Liver (tissue), 9 donors: ENCODE results near the gene GFRA1. TPM values are rescaled to one million over a fixed set of nuclear protein-coding genes. Genes with fewer than 3 reads are reported as not detected.

ENCODE experiments used
- DNase-seq: peaks from one replicate; pipeline ENCODE4 v3.0.0-alpha.2; 2017; ENCODE audit warnings: low spot score
- H3K27ac ChIP-seq, 2 donors: one replicate each; pipeline ENCODE4 v1.7.0; 2013; ENCODE audit warnings: inconsistent platforms in 2 of 2, low read length in 2 of 2, control low read depth in 1 of 2, low read depth in 1 of 2, mild to moderate bottlenecking in 1 of 2
- H3K27me3 ChIP-seq, 4 donors: one replicate each; pipeline versions ENCODE4 v1.6.1 to v1.7.0; 2013; ENCODE audit warnings: low read length in 3 of 4, inconsistent platforms in 1 of 4, mild to moderate bottlenecking in 1 of 4, moderate library complexity in 1 of 4; ENCODE audit not compliant: control insufficient read depth in 4 of 4, insufficient read depth in 4 of 4
- H3K36me3 ChIP-seq, 4 donors: one replicate each; pipeline versions ENCODE4 v1.6.1 to v1.7.0; 2013; ENCODE audit warnings: low read length in 3 of 4, mild to moderate bottlenecking in 3 of 4, low read depth in 1 of 4, moderate library complexity in 1 of 4; ENCODE audit not compliant: control insufficient read depth in 4 of 4, insufficient read depth in 3 of 4
- H3K4me1 ChIP-seq, 4 donors: one replicate each; pipeline versions ENCODE4 v1.6.1 to v1.7.0; 2013; ENCODE audit warnings: low read length in 3 of 4, mild to moderate bottlenecking in 3 of 4, moderate library complexity in 1 of 4; ENCODE audit not compliant: control insufficient read depth in 4 of 4, insufficient read depth in 4 of 4
- H3K4me3 ChIP-seq, 3 donors: one replicate each; pipeline versions ENCODE4 v1.6.1 to v1.7.0; 2013; ENCODE audit warnings: low read length in 3 of 3, control low read depth in 1 of 3, low read depth in 1 of 3, mild to moderate bottlenecking in 1 of 3
- H3K9ac ChIP-seq, 2 donors: one replicate each; pipeline ENCODE4 v1.7.0; 2013; ENCODE audit warnings: low read length in 2 of 2, mild to moderate bottlenecking in 2 of 2, moderate library complexity in 2 of 2, control low read depth in 1 of 2, low read depth in 1 of 2
- H3K9me3 ChIP-seq, 4 donors: one replicate each; pipeline versions ENCODE4 v1.6.1 to v1.7.0; 2013; ENCODE audit warnings: low read length in 3 of 4; ENCODE audit not compliant: control insufficient read depth in 4 of 4
- ATF3 ChIP-seq: IDR thresholded peaks from 2 replicates; pipeline ENCODE4 v1.6.1; 2016; ENCODE audit warnings: antibody characterized with exemption
- EGR1 ChIP-seq, 2 donors: IDR thresholded peaks; 2 replicates each; pipeline ENCODE4 v1.6.1; 2016 to 2018; ENCODE audit warnings: antibody characterized with exemption in 2 of 2, low read depth in 2 of 2
- FOXA1 ChIP-seq: IDR thresholded peaks from 2 replicates; pipeline ENCODE4 v1.6.1; 2016; ENCODE audit warnings: antibody characterized with exemption
- FOXA2 ChIP-seq: IDR thresholded peaks from 2 replicates; pipeline ENCODE4 v1.6.1; 2016; ENCODE audit warnings: antibody characterized with exemption
- GABPA ChIP-seq, 2 donors: IDR thresholded peaks in 1 of 2; conservative IDR thresholded peaks in 1 of 2; 2 replicates each; pipeline ENCODE4 v1.6.1; 2016; ENCODE audit warnings: antibody characterized with exemption in 2 of 2, mild to moderate bottlenecking in 1 of 2, moderate library complexity in 1 of 2
- HNF4A ChIP-seq, 2 donors: conservative IDR thresholded peaks; 2 replicates each; pipeline ENCODE4 v1.6.1; 2016; ENCODE audit warnings: antibody characterized with exemption in 2 of 2, mild to moderate bottlenecking in 2 of 2
- HNF4G ChIP-seq: IDR thresholded peaks from 2 replicates; pipeline ENCODE4 v1.6.1; 2016; ENCODE audit warnings: antibody characterized with exemption
- JUND ChIP-seq, 2 donors: IDR thresholded peaks; 2 replicates each; pipeline ENCODE4 v1.6.1; 2016; ENCODE audit warnings: antibody characterized with exemption in 2 of 2
- NR2F2 ChIP-seq: IDR thresholded peaks from 2 replicates; pipeline ENCODE4 v1.6.1; 2016; ENCODE audit warnings: antibody characterized with exemption
- RAD21 ChIP-seq, 2 donors: IDR thresholded peaks; 2 replicates each; pipeline ENCODE4 v1.6.1; 2016; ENCODE audit warnings: antibody characterized with exemption in 2 of 2, mild to moderate bottlenecking in 2 of 2
- REST ChIP-seq: IDR thresholded peaks from 2 replicates; pipeline ENCODE4 v1.6.1; 2016; ENCODE audit warnings: antibody characterized with exemption, mild to moderate bottlenecking
- RXRA ChIP-seq, 2 donors: IDR thresholded peaks; 2 replicates each; pipeline ENCODE4 v1.6.1; 2017 to 2018; ENCODE audit warnings: antibody characterized with exemption in 2 of 2, mild to moderate bottlenecking in 1 of 2
- SP1 ChIP-seq: IDR thresholded peaks from 2 replicates; pipeline ENCODE4 v1.6.1; 2018; ENCODE audit warnings: antibody characterized with exemption, mild to moderate bottlenecking
- TAF1 ChIP-seq: conservative IDR thresholded peaks from 2 replicates; pipeline ENCODE4 v1.6.1; 2016; ENCODE audit warnings: antibody characterized with exemption, mild to moderate bottlenecking
- YY1 ChIP-seq: IDR thresholded peaks from 2 replicates; pipeline ENCODE4 v1.6.1; 2016; ENCODE audit warnings: antibody characterized with exemption, mild to moderate bottlenecking
- ZBTB33 ChIP-seq: IDR thresholded peaks from 2 replicates; pipeline ENCODE4 v1.6.1; 2016; ENCODE audit warnings: antibody characterized with exemption
- WGBS: extraction: QIAGEN DNeasy Blood & Tissue Kit; methylation state at CpG from one replicate; pipeline ENCODE4 v1.1.7; 2013; 5-methylcytosine and 5-hydroxymethylcytosine counted together
- polyA plus RNA-seq, 2 donors: library from polyadenylated mRNA; stranded (reverse) in 1 of 2; unstranded in 1 of 2; fragments of 200-250 nt in 1 of 2; fragments of >200 nt in 1 of 2; fragmentation: Nextera tagmentation in 1 of 2; extraction: Ambion mirVana in 1 of 2; gene quantifications; one replicate each; pipeline versions ENCODE4 v1.2.1 to v1.2.3, GENCODE V29; 2013 to 2015
- total RNA-seq, 2 donors: library from RNA; depleted of rRNA; stranded (reverse); fragments of >200 nt; gene quantifications; one replicate each; pipeline ENCODE4 v1.2.3, GENCODE V29; 2014
- TF ChIP-seq, protein P1 (sequence below): IDR thresholded peaks from 2 replicates; pipeline ENCODE4 v1.6.1; 2016; ENCODE audit warnings: antibody characterized with exemption
- TF ChIP-seq, protein P2 (sequence below): fragments of 150-350 bp; IDR thresholded peaks from 2 replicates; pipeline ENCODE4 v1.5.1; 2017; ENCODE audit warnings: improper control_type of control experiment, low read depth, low read length; ENCODE audit not compliant: missing input control
- donor health status: healthy.
- donor health status: healthy.
- donor health status: healthy.
- donor health status: healthy.
- donor health status: healthy.

Gene GFRA1
- total and polyA plus RNA-seq, 4 donors: 14.2 to 53.6 (median 17.8) TPM

- 90% methylated on average over 5 of the region's 5 CpGs for WGBS
- Histone ChIP-seq H3K4me3 (no peak overlapping the region), H3K9me3 (no peaks in the 10 kb centered on the region), H3K4me1 (no peaks in the 10 kb centered on the region), H3K36me3 (no peaks in the 10 kb centered on the region), H3K27ac (no peak overlapping the region), H3K9ac (no peak overlapping the region), H3K27me3 (no peaks in the 10 kb centered on the region)
- DNase-seq: no peak
- no peak for TF ChIP-seq JUND (IDR thresholded peaks at IDR 0.05)
- TF ChIP-seq RAD21 (IDR thresholded peaks at IDR 0.05): no peak
- no peak for TF ChIP-seq HNF4A (conservative IDR thresholded peaks at IDR 0.05)
- TF ChIP-seq, protein P1, sequence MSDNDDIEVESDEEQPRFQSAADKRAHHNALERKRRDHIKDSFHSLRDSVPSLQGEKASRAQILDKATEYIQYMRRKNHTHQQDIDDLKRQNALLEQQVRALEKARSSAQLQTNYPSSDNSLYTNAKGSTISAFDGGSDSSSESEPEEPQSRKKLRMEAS: no peak
- no peak for TF ChIP-seq SP1
Observed at GRCh38 chr10:116141855-116142254, 131.2 kb downstream of the GFRA1 start.

DNA sequence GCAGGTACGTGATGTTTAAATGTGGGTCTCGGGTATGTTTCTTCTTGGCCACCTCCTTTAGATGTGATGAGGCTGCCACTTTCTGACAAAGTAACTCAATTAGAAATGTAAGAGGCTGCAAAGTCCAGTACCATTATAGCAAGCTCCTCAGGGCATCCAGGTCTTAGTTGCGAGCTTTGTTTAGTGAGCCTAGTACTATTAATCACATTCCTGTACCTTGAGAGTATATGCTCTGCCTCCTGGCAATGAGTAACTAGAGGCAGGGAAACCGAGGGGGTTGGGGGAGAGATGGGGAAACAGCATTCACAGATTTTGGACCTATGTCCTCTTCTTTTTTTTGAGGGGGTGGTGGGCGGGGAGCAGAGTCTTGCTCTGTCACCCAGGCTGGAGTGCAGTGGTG, 131.8 kb downstream of the GFRA1 start:
- H3K27me3 ChIP-seq: no peaks in the 10 kb centered on the region
- DNase-seq: no peak
- H3K4me3 ChIP-seq: no peak overlapping the region
- H3K4me1 ChIP-seq: no peaks in the 10 kb centered on the region
- H3K9me3 ChIP-seq: no peaks in the 10 kb centered on the region
- no peak overlapping the region for H3K27ac ChIP-seq
- no peaks in the 10 kb centered on the region for H3K36me3 ChIP-seq
- TF ChIP-seq ATF3 (no peak), SP1 (no peak), NR2F2 (no peak), YY1 (no peak), RXRA (IDR thresholded peaks at IDR 0.05) (no peak), RAD21 (IDR thresholded peaks at IDR 0.05) (no peak), GABPA (IDR thresholded peaks at IDR 0.05 in 1 of 2, conservative IDR thresholded peaks at IDR 0.05 in 1 of 2) (no peak), REST (no peak), JUND (IDR thresholded peaks at IDR 0.05) (no peak), FOXA1 (no peak), TAF1 (no peak), FOXA2 (no peak), ZBTB33 (no peak), EGR1 (IDR thresholded peaks at IDR 0.05; ENCODE audit: low read depth in 2 of 2) (no peak), HNF4A (conservative IDR thresholded peaks at IDR 0.05) (no peak), HNF4G (no peak)
- TF ChIP-seq, protein P1: no peak
- TF ChIP-seq, protein P2, sequence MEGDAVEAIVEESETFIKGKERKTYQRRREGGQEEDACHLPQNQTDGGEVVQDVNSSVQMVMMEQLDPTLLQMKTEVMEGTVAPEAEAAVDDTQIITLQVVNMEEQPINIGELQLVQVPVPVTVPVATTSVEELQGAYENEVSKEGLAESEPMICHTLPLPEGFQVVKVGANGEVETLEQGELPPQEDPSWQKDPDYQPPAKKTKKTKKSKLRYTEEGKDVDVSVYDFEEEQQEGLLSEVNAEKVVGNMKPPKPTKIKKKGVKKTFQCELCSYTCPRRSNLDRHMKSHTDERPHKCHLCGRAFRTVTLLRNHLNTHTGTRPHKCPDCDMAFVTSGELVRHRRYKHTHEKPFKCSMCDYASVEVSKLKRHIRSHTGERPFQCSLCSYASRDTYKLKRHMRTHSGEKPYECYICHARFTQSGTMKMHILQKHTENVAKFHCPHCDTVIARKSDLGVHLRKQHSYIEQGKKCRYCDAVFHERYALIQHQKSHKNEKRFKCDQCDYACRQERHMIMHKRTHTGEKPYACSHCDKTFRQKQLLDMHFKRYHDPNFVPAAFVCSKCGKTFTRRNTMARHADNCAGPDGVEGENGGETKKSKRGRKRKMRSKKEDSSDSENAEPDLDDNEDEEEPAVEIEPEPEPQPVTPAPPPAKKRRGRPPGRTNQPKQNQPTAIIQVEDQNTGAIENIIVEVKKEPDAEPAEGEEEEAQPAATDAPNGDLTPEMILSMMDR: no peak
- 92% methylated on average over 5 of the region's 5 CpGs for WGBS
- no peak overlapping the region for H3K9ac ChIP-seq
